Smooth muscle cell of bladder (primary cell): ENCODE data around the gene DDX54. TPM values are rescaled to one million over a fixed set of nuclear protein-coding genes. Genes with fewer than 3 reads are reported as not detected.

Source experiments
- total RNA-seq: library from RNA; depleted of rRNA; stranded (reverse); fragments of >200 nt; gene quantifications from 2 replicates; pipeline ENCODE4 v1.2.3, GENCODE V29; 2014

The DDX54 gene
- total RNA-seq: 25.2 and 30.2 TPM in 2 replicates

GRCh38 chr12:113185180-113186032, at the start of gene DDX54, which contains the start of gene RITA1:
TSS of gene DDX54 (minus strand) at chr12:113185478. CDS start at chr12:113185451, 27 bp downstream.
TSS of gene RITA1 (plus strand) at chr12:113185721. CDS start at chr12:113186747, 1,026 bp downstream.

GRCh38 chr12:113221181-113221996, 36.1 kb upstream of the DDX54 start, which contains the start of gene TPCN1:
TSS of gene TPCN1 (plus strand) at chr12:113221464. CDS start at chr12:113226853, 5,389 bp downstream.

GRCh38 chr12:113149361-113150150, 35.7 kb downstream of the DDX54 start, which contains the start of gene CFAP73:
TSS of gene CFAP73 (plus strand) at chr12:113149724. CDS start at chr12:113149858, 134 bp downstream.

GRCh38 chr12:113135178-113136127, 49.8 kb downstream of the DDX54 start, which contains the start of gene RASAL1:
TSS of gene RASAL1 (minus strand) at chr12:113135761. CDS start at chr12:113135462, 299 bp downstream.

Other genes starting within 250 kb of the DDX54 start
- 1.0 and 1.6 TPM in 2 replicates for gene OAS3, start 247.0 kb downstream of the DDX54 start, total RNA-seq
- 0.55 and 0.71 TPM in 2 replicates for gene OAS2, start 207.0 kb downstream of the DDX54 start, total RNA-seq
- gene DTX1, start 128.7 kb downstream of the DDX54 start, total RNA-seq: 0.18 TPM in 1 of 2 replicates, not detected in the other
- not detected in 2 replicates for gene RASAL1, start 49.7 kb downstream of the DDX54 start, total RNA-seq
- gene CFAP73, start 35.8 kb downstream of the DDX54 start, total RNA-seq: not detected in 2 replicates
- 9.7 and 17.7 TPM in 2 replicates for gene RITA1, start 243 bp upstream of the DDX54 start, total RNA-seq
- gene TPCN1, start 36.0 kb upstream of the DDX54 start, total RNA-seq: 16.9 and 26.6 TPM in 2 replicates
- 17.1 and 22.9 TPM in 2 replicates for gene SLC8B1, start 149.6 kb upstream of the DDX54 start, total RNA-seq
- 22.8 and 40.7 TPM in 2 replicates for gene PLBD2, start 173.1 kb upstream of the DDX54 start, total RNA-seq
- gene SDS, start 218.4 kb upstream of the DDX54 start, total RNA-seq: not detected in 2 replicates
- gene SDSL, start 236.9 kb upstream of the DDX54 start, total RNA-seq: 17.5 and 18.3 TPM in 2 replicates